Tibial artery (tissue), 4 donors: ENCODE data around the gene TPSB2.
"Not testable (repeated sequence)": the region's sequence is repeated elsewhere in the genome, so short reads cannot be mapped to it uniquely, and the experiment has no call there.

Experiments used
- DNase-seq, 2 donors: peaks; one replicate each; pipeline ENCODE4 v3.0.0-alpha.2; 2019
- H3K27ac ChIP-seq, 2 donors: fragments of 200-600 bp; sonication (generic) in 1 of 2; 1 replicate in 1 of 2; 2 replicates in 1 of 2; pipeline ENCODE4 v1.5.1; 2018 to 2019; ENCODE audit warnings: mild to moderate bottlenecking in 1 of 2
- H3K27me3 ChIP-seq, 2 donors: fragments of 200-600 bp; sonication (generic) in 1 of 2; one replicate each; pipeline versions ENCODE4 v1.5.1 to v1.6.0; 2016 to 2019
- H3K36me3 ChIP-seq, 3 donors: fragments of 200-600 bp; sonication (generic) in 2 of 3; one replicate each; pipeline ENCODE4 v1.5.1; 2016 to 2019; ENCODE audit warnings: mild to moderate bottlenecking in 2 of 3
- H3K4me1 ChIP-seq, 4 donors: fragments of 200-600 bp; sonication (generic) in 2 of 4; 1 replicate in 3 of 4; 2 replicates in 1 of 4; pipeline ENCODE4 v1.5.1; 2016 to 2019
- H3K4me3 ChIP-seq, 2 donors: fragments of 200-600 bp; sonication (generic) in 1 of 2; 1 replicate in 1 of 2; 2 replicates in 1 of 2; pipeline ENCODE4 v1.5.1; 2018 to 2019; ENCODE audit warnings: mild to moderate bottlenecking in 2 of 2
- H3K9me3 ChIP-seq, 3 donors: fragments of 200-600 bp; sonication (generic) in 1 of 3; one replicate each; pipeline ENCODE4 v1.5.1; 2016 to 2019
- intact Hi-C: fragments of 100-400 bp; cut with DNase I; formaldehyde crosslinking; loops from one replicate; pipeline ENCODE4 v1.15.0; 2023; ENCODE audit warnings: low total_unique reads
- TF ChIP-seq, protein P1 (sequence below), 2 experiments: fragments of 200-600 bp in 1 of 2; fragments of 450-650 bp in 1 of 2; IDR thresholded peaks; one replicate each; pipeline ENCODE4 v1.5.1; 2017 to 2019; ENCODE audit warnings: antibody characterized with exemption in 2 of 2, mild to moderate bottlenecking in 1 of 2, moderate library complexity in 1 of 2

TPSB2 gene

DNA sequence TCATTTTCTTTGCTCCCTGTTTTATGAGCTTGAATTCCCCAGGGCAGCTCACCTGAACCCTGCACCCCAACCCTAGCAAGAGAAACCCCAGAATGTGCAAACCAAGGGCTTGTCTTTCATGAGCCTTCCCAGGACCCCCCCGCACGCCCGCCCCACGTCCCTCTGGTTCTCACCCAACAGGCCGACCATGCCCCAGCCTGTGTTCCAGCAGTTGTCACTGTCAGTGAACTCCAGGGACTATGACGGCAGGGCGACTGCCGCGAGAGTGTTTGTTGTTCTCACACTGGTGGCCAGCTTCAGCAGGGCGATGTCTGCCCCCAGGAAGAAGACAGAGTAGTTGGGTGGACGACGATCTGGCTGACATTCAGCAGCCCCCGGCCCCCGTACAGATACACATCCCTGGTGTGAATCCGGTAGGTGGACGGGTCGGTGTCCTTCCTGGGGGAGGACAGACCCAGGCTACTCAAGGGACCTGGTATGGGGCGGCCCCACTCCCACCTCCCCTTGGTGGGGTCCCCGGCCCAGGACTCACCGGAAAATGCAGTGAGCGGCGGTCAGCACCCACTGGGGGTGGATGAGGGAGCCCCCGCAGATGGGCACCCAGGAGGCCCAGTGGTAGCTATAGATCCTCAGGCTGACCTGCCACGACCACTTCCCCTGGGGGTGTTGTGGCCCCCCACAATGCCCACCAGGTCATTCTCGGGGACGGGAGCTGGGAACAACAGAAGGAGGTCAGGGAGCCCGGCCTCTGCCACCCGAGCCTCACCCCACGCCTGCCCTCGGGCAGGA lies 46.0 kb upstream of the TPSB2 start:
- no peak overlapping the region for H3K4me3 ChIP-seq
- no peaks in the 10 kb centered on the region for H3K36me3 ChIP-seq
- DNase-seq = no peak
- no peaks in the 10 kb centered on the region for H3K9me3 ChIP-seq
- intact Hi-C loops = loop anchor here (10.0 kb wide), 1 partner anchor 241 kb away; no protein-coding TSS in a partner anchor
- H3K27me3 ChIP-seq = peaks cover 0 to 89% of the 10 kb centered on the region in 2 donors
- H3K27ac ChIP-seq = no peak overlapping the region
- TF ChIP-seq, protein P1, sequence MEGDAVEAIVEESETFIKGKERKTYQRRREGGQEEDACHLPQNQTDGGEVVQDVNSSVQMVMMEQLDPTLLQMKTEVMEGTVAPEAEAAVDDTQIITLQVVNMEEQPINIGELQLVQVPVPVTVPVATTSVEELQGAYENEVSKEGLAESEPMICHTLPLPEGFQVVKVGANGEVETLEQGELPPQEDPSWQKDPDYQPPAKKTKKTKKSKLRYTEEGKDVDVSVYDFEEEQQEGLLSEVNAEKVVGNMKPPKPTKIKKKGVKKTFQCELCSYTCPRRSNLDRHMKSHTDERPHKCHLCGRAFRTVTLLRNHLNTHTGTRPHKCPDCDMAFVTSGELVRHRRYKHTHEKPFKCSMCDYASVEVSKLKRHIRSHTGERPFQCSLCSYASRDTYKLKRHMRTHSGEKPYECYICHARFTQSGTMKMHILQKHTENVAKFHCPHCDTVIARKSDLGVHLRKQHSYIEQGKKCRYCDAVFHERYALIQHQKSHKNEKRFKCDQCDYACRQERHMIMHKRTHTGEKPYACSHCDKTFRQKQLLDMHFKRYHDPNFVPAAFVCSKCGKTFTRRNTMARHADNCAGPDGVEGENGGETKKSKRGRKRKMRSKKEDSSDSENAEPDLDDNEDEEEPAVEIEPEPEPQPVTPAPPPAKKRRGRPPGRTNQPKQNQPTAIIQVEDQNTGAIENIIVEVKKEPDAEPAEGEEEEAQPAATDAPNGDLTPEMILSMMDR (IDR thresholded peaks at IDR 0.05) = no peak
- H3K4me1 ChIP-seq = peaks cover 0 to 8% (median 5%) of the 10 kb centered on the region in 4 donors

DNA sequence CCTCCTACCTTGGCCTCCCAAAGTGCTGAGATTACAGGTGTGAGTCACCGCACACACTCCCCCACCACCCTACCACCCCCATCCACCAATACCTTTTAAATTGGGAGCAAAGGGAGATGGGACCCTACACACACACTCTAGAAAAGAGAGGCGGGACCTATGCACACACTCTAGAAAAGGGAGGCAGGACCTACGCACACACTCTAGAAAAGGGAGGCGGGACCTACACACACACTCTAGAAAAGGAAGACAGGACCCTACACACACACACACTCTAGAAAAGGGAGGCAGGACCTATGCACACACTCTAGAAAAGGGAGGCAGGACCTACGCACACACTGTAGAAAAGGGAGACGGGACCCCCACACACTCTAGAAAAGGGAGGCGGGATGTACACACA lies 44.8 kb upstream of the TPSB2 start:
- Histone ChIP-seq H3K9me3 (no peaks in the 10 kb centered on the region), H3K36me3 (no peaks in the 10 kb centered on the region), H3K4me3 (no peak overlapping the region), H3K27me3 (peaks cover 0 to 86% of the 10 kb centered on the region in 2 donors), H3K4me1 (peaks cover 0 to 8% (median 5%) of the 10 kb centered on the region in 4 donors), H3K27ac (no peak overlapping the region)
- TF ChIP-seq, protein P1 (IDR thresholded peaks at IDR 0.05) = no peak
- intact Hi-C loops = loop anchor here (10.0 kb wide), 1 partner anchor 240 kb away; no protein-coding TSS in a partner anchor
- DNase-seq = no peak

DNA sequence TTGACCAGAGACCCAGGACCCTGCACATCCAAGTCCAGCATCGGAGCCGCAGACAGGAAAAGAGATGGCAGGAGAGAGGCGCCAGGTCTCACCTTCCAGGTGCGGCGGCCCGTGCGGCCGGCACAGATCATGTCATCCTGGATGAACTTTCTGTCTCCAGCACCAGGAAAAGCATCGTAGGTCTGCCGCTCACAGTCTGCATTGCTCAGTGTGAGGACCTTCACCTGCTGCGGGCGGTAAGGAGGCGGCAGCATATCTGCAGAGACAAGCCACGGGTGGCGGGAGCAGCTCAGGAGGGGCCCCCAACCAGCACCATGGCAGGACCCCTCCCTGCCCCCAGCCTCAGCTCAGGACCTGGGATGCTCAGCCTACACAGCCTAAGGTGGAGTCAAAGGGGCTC lies 43.8 kb upstream of the TPSB2 start:
- Histone ChIP-seq H3K36me3 (no peaks in the 10 kb centered on the region), H3K27ac (no peak overlapping the region), H3K4me1 (peaks cover 0 to 8% (median 5%) of the 10 kb centered on the region in 4 donors), H3K27me3 (peaks cover 0 to 79% of the 10 kb centered on the region in 2 donors), H3K4me3 (no peak overlapping the region), H3K9me3 (no peaks in the 10 kb centered on the region)
- DNase-seq = no peak
- TF ChIP-seq, protein P1 (IDR thresholded peaks at IDR 0.05) = no peak
- intact Hi-C loops = loop anchor here (10.0 kb wide), 1 partner anchor 239 kb away; no protein-coding TSS in a partner anchor

DNA sequence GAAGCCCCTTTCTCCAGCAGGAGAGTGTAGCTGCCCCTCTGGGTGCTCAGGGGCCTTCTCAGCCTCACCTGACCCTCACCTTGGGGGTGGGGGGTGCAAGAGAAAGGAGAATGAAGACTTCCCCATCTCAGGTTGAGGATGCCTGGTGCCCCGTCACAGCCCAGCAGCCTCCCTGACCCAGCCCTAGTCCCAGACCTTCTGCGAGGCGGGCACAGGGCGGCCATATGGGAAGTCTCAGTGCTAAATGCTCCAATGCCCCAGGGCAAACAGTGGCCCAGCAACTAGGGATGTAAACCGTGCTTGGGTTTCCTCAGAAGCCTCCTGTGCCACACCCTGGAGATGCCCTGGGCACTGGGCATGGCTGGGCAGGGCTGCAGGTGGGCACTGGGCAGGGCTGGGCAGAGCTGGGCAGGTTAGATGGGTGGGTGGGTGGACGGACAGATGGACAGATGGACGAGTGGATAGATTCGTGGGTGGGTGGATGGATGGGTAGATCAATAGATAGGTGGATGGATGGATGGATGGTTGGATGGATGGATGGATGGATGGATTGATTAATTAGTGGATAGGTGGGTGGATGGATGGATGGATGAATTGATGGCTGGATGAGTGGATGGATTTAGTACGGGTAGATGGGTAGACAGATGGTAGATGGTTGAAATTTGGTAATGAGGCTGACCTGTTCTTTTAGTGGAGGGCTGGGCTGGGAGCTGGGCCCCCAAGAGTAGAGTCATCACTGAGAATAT lies 42.6 kb upstream of the TPSB2 start:
- H3K9me3 ChIP-seq = no peaks in the 10 kb centered on the region
- no peak overlapping the region for H3K27ac ChIP-seq
- H3K4me1 ChIP-seq = peaks cover 0 to 8% (median 5%) of the 10 kb centered on the region in 4 donors
- H3K27me3 ChIP-seq = peaks cover 0 to 70% of the 10 kb centered on the region in 2 donors
- TF ChIP-seq, protein P1 (IDR thresholded peaks at IDR 0.05) = no peak
- no peaks in the 10 kb centered on the region for H3K36me3 ChIP-seq
- no peak for DNase-seq
- no peak overlapping the region for H3K4me3 ChIP-seq
- intact Hi-C loops = loop anchor here (10.0 kb wide), 1 partner anchor 238 kb away; no protein-coding TSS in a partner anchor

DNA sequence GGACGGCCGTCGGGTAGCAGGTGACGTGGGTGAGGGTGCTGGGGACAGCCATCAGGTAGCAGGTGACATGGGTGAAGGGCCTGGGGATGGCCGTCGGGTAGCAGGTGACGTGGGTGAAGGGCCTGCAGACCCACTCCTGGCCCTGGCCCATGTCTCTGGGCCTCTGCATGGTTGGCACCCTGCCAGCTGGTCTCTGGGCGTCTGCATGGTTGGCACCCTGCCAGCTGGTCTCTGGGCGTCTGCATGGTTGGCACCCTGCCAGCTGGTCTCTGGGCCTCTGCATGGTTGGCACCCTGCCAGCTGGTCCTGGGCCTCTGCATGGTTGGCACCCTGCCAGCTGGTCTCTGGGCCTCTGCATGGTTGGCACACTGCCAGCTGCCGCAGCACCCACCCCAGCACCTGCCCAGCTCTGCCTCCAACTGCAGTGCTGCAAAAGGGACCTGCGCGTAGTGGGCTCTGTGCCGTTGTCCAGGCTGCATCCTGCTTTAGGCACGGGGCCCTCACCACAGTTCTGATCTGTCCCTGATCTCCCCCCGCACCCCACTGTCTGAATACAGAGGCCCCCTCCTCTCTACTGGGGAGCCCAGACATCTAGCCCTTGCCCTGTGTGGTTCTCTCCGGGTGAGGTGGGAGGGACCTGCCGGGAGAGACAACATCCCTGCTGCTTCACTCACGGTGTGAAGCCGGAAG lies 41.9 kb upstream of the TPSB2 start:
- not testable (repeated sequence) for H3K9me3 ChIP-seq, H3K4me3 ChIP-seq, H3K36me3 ChIP-seq, H3K4me1 ChIP-seq, H3K27ac ChIP-seq
- peak in 1 of 2 donors; percentile 68 for DNase-seq
- peaks cover 0 to 63% of the 10 kb centered on the region in 2 donors for H3K27me3 ChIP-seq
- intact Hi-C loops = loop anchor here (10.0 kb wide), 1 partner anchor 237 kb away; no protein-coding TSS in a partner anchor
